GM19193 (cell line): ENCODE results near the gene KCNH3.

ENCODE experiments used
- POLR2A ChIP-seq: IDR thresholded peaks from 4 replicates; pipeline ENCODE4 v1.6.1; 2011; ENCODE audit not compliant: insufficient read depth, insufficient read length; ENCODE audit errors: extremely low read depth

Gene KCNH3

GRCh38 chr12:49563951-49564685 lies 25.3 kb downstream of the KCNH3 start:
- no peak for TF ChIP-seq POLR2A

- TF ChIP-seq POLR2A: peak; percentile 20
These were observed 26.0 kb downstream of the KCNH3 start for GRCh38 chr12:49564686-49565405.

GRCh38 chr12:49565406-49566265 lies 26.8 kb downstream of the KCNH3 start:
- TF ChIP-seq POLR2A: no peak

GRCh38 chr12:49566361-49566760 lies 27.5 kb downstream of the KCNH3 start:
- TF ChIP-seq POLR2A: no peak

- no peak for TF ChIP-seq POLR2A
These were observed 28.4 kb downstream of the KCNH3 start for GRCh38 chr12:49567302-49567610.

- TF ChIP-seq POLR2A: peak; percentile 99
These were observed 29.0 kb downstream of the KCNH3 start, which contains the start of gene MCRS1 for GRCh38 chr12:49567611-49568441. Gene MCRS1 (minus strand): TSS chr12:49568142. CDS start chr12:49566731, 1,411 bp downstream.

- TF ChIP-seq POLR2A: no peak
These were observed 29.8 kb downstream of the KCNH3 start for GRCh38 chr12:49568442-49569162.

GRCh38 chr12:49577589-49578315 lies 38.9 kb downstream of the KCNH3 start:
- TF ChIP-seq POLR2A: no peak

GRCh38 chr12:49578471-49579112 lies 39.8 kb downstream of the KCNH3 start:
- no peak for TF ChIP-seq POLR2A

GRCh38 chr12:49580572-49581535 lies 42.0 kb downstream of the KCNH3 start:
- TF ChIP-seq POLR2A: peak; percentile 19

- no peak for TF ChIP-seq POLR2A
These were observed 43.4 kb downstream of the KCNH3 start for GRCh38 chr12:49582201-49582600.

- no peak for TF ChIP-seq POLR2A
These were observed 44.0 kb downstream of the KCNH3 start for GRCh38 chr12:49582850-49583249.
